NCI-H128 (cell line): ENCODE data around the gene DDX3X.
A peak's percentile ranks its signal among the peaks of the same experiment; 100 is the strongest.

ENCODE experiments used
- DNase-seq: peaks from one replicate; lab custom pipeline; 2025; ENCODE audit not compliant: unreplicated experiment; lab: John Stamatoyannopoulos, UW

The DDX3X gene

DNA sequence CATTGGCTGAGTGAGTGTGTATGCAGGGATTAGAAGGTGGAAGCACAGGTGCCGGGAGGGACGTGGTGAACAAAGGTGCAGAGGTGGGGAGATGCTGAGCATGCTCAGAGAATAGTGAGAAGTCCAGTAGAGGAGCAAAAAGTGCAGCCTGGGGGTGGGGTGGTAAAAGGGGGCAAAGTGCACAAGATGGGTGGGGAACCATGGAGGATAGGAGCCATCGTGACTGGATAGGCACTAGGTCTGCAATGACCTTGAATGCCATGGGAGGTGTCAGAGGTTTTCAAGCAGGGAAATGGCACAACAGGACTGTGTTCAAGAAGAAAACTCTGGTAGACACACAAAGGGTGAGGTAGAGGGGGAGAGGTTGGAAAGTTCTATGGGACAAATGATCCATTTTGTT, 6.6 kb upstream of the DDX3X start:
- DNase-seq, result no peak

- no peak for DNase-seq
Measured at GRCh38 chrX:41329101-41329500, 4.9 kb upstream of the DDX3X start.

DNA sequence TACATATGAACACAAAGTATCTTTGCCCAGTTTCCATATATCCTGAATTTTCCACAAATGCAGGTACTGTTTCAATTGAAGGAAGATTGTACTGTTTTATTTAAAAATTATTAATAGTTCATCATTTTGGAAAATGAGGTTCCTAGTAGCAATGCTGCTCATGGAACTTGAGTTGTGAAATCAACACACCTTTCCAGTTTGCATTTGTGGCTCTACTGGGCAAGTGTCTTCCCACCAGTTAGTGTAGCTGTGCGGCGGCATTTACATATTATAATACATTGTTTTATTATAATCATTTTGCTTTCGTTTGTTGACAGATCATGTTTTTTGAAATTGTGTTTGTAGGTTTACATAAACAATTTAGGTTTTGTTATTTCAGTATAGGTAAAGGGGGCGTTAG, 2.0 kb upstream of the DDX3X start:
- DNase-seq, result no peak

GRCh38 chrX:41332408-41333002, 1.5 kb upstream of the DDX3X start:
- DNase-seq, result no peak

GRCh38 chrX:41333003-41333743, 789 bp upstream of the DDX3X start:
- DNase-seq, result peak; percentile 72

- DNase-seq, result peak; percentile 50
Measured at GRCh38 chrX:41334363-41335197, 618 bp downstream of the DDX3X start.

DNA sequence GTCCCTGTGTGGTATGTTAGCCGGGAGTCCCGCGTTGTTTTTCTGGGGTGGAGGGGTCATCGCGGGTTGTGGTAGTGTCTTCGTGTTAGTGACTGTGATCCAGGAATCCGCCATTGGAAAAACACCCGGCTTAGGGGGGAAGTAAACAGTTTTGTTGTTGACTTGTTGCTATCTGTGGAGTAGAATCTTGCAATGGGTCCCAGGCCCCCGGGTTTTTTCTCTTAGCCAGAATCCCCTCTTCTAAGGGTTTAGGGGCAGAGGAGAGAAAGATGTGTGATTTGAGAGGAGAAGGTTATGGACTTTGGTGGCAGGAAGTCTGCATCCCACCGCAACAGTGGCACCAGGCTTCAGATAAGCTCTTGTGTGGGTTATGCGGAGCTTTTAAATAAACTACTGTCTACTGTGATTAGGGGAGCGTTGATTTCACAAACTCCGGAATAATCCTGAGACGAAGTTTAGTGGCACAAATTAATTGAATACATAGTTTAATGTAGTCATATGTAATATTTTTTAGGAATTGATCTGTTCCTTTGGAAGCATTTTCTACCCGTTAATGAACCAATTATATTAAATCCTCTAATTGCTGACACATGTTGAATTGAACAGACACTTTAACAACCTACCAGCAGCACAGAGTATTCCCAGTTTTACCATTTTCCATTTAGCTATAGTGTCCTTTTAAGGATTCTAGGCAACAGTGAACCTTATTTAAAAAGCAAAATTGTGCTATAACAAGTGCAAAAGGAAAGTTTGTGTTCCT, 1.4 kb downstream of the DDX3X start:
- DNase-seq, result no peak

DNA sequence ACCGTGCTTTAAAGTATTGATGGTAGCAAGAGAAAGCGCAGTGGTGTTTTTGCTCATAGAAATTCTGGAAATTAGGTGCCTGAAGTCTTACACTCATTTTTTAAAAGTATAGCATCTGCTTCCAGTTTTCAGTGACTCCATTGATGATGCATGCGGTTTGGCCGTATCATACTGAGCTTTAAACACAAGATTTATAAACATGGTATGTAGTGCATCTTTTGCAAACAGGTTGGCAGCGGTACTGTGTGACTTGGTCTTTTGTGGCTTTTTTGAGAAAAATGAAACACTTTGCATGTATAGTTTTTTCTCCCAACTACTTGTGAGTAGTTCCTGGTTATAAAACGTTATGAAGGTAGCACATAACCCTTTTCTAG, 2.0 kb downstream of the DDX3X start:
- DNase-seq, result no peak

GRCh38 chrX:41336447-41336846, 2.5 kb downstream of the DDX3X start:
- no peak for DNase-seq

DNA sequence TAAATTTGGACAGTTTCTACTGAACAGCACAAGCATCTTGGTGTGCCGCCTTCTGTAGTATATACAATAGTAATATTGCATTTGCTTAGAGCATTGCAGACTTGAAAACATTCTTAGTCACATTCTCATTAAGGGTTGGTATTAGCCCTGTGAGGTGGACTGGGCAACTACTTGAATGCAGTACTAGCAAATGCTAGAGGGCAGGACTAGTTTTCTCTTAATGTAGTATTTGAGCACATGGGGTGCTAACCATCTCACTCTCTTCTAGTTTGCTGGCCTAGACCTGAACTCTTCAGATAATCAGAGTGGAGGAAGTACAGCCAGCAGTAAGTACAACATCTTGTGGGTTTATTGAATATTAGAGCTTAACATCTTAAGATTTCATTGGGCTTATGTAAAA, 3.2 kb downstream of the DDX3X start:
- DNase-seq, result no peak

DNA sequence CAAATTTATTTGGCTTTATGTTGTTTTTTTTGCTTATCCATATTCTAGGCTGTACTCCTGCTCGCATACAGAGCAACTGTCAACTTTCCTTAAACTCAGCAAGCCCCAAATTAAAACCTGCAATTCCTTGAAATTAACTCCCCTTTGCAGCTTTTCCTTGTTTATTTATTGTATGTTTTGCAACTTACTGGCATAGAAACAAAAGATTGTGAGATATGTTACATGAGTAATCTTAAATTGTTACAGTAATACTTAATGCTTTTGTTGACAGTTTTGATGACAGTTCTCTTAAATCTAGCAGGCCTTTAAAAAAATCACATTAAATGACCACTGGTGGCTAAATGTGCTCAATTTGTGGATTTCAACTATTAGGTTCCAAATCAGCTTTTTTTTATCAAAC, 4.5 kb downstream of the DDX3X start:
- no peak for DNase-seq

DNA sequence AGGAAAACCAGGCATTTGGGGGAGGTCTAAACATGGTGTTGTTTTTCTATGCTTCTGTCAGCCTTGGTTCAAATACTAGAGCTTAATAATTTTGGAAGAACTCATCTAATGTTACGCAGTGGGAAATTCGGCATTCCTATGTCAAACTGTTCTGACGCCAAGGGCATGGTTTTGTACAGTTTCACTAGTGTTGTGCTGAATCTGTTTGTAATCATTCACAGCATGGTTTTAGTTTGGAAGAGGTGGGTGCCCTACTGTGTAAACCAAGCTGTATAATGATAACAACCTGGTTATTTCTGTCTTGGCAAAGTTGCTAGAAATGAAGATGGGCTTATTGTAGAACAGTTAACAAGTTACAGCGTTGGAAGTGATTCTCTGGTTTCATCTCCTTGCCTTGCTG, 5.2 kb downstream of the DDX3X start:
- DNase-seq, result no peak

DNA sequence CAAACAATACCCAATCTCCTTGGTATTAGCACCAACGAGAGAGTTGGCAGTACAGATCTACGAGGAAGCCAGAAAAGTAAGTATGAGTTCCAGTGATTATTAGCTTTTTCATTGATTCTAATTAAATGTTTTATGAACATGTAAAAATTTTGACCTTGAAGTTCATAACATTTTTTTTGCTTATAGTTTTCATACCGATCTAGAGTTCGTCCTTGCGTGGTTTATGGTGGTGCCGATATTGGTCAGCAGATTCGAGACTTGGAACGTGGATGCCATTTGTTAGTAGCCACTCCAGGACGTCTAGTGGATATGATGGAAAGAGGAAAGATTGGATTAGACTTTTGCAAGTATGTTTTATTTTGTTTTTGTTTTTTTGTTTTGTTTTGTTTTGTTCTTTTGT, 10.1 kb downstream of the DDX3X start:
- no peak for DNase-seq

GRCh38 chrX:41347186-41347585, 13.2 kb downstream of the DDX3X start:
- no peak for DNase-seq

- DNase-seq, result no peak
Measured at GRCh38 chrX:41348551-41348950, 14.6 kb downstream of the DDX3X start.

DNA sequence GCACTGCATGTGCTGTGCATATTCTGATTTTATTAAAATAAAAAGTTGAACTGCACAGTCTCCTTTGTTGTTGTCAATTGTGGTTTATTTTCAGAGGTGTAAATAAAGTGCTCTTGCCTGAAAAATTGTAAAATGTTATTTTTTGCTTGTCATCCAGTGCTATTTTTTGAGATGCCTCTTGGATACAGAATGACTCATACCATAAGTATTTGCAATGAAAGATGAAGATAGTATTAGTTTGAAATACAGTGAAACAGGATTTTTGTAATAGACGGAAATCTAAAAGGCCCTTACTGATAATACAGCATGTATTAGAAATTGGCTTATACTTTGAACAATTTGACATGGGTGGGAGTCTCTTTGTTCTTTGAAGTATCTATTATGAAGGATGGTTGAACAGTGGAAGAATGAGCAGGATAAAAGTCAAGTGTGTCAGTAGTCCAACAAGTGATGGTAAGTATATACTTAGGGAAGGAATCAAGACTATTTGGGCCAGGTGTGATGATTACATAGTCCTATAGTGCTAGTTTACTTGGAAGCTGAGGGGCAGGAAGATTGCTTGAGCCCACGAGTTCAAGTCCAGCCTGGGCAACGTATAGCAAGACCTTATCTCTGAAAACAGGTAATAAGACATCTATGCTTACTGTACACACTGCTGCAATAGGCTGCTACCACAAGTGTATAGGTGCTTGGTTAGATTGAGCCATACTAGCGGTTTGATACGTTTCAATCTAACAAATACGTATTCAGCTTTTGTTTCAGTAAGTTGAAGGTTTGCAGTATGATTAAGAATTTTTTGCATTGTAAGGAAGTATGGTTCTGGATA, 16.4 kb downstream of the DDX3X start:
- DNase-seq, result no peak

GRCh38 chrX:41350976-41351569, 17.1 kb downstream of the DDX3X start:
- no peak for DNase-seq

DNA sequence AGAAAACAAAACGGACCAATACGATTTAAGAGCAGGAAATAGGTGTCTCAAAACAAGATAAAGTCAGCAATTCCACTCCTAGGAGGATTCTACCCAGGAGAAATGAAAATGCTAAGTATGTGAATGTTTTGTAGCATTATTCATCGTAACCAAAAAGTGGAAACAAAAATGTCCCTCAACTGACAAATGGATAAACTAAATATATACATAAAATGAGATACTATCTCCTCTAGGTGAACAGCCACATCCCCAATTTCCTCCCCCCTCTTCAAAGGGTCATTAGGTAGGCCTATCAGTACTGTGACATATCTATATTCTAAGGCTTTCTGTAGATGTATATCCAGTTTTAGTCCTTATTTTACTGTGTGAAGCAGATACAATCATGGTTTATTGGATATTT, 18.0 kb downstream of the DDX3X start:
- DNase-seq, result no peak

GRCh38 chrX:41352329-41352838, 18.4 kb downstream of the DDX3X start:
- DNase-seq, result no peak

GRCh38 chrX:41353985-41354384, 20.0 kb downstream of the DDX3X start:
- DNase-seq, result no peak
